Brain microvascular endothelial cell (primary cell): Measurements from ENCODE around the gene HECTD1.
"Not testable (repeated sequence)": the region's sequence is repeated elsewhere in the genome, so short reads cannot be mapped to it uniquely, and the experiment has no call there.

Experiments
- DNase-seq: peaks from one replicate; pipeline ENCODE4 v3.0.0-alpha.2; 2020
- H3K27ac ChIP-seq: fragments of 250-450 bp; sonication (Bioruptor Pico); 2 replicates; pipeline ENCODE4 v1.5.1; 2020; ENCODE audit warnings: mild to moderate bottlenecking, moderate library complexity
- H3K27me3 ChIP-seq: fragments of 250-450 bp; sonication (Bioruptor Pico); replicated peaks from 2 replicates; pipeline ENCODE4 v1.5.1; 2020; ENCODE audit warnings: mild to moderate bottlenecking
- H3K36me3 ChIP-seq: fragments of 250-450 bp; sonication (Bioruptor Pico); replicated peaks from 2 replicates; pipeline ENCODE4 v1.5.1; 2020; ENCODE audit warnings: mild to moderate bottlenecking
- H3K4me3 ChIP-seq: 2 replicates; pipeline ENCODE4 v1.5.1; 2011; ENCODE audit warnings: low read depth, mild to moderate bottlenecking, control low read depth, low read length, moderate library complexity
- in situ Hi-C: cut with HindIII; loops from 2 replicates; pipeline ENCODE4 v1.10.0; 2017; ENCODE audit warnings: low sequenced_read_pairs, low pct_ligation_motif_present
- TF ChIP-seq, protein P1 (sequence below): IDR thresholded peaks from 2 replicates; pipeline ENCODE4 v1.5.1; 2011; ENCODE audit warnings: low read depth, mild to moderate bottlenecking, moderate library complexity, low read length, control low read depth, inconsistent platforms; ENCODE audit errors: missing control alignments

HECTD1 gene

DNA sequence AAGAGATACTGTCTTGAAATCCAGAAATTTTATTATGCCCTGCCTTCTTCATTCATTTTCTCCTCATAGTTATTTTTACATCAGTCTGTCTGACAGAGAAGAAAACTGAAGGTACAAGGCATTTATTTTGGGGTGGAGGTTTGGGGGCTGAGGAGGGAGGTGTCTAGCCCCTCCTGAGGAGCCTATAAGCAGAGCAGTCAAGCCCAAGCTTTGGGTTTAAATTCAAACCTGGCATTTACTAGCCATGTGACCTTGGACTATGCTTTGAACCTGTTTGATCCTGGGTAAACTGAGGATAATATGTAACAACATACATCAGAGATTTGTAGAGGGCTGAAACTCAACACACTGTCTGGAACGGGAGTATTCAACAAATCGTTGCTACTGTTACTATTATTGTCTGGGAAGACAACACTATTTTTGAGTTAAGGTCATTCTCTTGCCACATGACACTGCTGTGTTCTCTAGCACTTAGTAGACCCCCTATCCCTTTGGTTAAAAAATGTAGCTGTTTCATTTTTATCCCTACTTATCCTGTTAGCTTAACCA is 115.4 kb downstream of the HECTD1 start:
- Histone ChIP-seq H3K27me3 (no peaks in the 10 kb centered on the region), H3K27ac (no peak overlapping the region), H3K4me3 (no peak overlapping the region), H3K36me3 (no peaks in the 10 kb centered on the region)
- in situ Hi-C loops: no loop called here
- TF ChIP-seq, protein P1, sequence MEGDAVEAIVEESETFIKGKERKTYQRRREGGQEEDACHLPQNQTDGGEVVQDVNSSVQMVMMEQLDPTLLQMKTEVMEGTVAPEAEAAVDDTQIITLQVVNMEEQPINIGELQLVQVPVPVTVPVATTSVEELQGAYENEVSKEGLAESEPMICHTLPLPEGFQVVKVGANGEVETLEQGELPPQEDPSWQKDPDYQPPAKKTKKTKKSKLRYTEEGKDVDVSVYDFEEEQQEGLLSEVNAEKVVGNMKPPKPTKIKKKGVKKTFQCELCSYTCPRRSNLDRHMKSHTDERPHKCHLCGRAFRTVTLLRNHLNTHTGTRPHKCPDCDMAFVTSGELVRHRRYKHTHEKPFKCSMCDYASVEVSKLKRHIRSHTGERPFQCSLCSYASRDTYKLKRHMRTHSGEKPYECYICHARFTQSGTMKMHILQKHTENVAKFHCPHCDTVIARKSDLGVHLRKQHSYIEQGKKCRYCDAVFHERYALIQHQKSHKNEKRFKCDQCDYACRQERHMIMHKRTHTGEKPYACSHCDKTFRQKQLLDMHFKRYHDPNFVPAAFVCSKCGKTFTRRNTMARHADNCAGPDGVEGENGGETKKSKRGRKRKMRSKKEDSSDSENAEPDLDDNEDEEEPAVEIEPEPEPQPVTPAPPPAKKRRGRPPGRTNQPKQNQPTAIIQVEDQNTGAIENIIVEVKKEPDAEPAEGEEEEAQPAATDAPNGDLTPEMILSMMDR: no peak
- no peak for DNase-seq

DNA sequence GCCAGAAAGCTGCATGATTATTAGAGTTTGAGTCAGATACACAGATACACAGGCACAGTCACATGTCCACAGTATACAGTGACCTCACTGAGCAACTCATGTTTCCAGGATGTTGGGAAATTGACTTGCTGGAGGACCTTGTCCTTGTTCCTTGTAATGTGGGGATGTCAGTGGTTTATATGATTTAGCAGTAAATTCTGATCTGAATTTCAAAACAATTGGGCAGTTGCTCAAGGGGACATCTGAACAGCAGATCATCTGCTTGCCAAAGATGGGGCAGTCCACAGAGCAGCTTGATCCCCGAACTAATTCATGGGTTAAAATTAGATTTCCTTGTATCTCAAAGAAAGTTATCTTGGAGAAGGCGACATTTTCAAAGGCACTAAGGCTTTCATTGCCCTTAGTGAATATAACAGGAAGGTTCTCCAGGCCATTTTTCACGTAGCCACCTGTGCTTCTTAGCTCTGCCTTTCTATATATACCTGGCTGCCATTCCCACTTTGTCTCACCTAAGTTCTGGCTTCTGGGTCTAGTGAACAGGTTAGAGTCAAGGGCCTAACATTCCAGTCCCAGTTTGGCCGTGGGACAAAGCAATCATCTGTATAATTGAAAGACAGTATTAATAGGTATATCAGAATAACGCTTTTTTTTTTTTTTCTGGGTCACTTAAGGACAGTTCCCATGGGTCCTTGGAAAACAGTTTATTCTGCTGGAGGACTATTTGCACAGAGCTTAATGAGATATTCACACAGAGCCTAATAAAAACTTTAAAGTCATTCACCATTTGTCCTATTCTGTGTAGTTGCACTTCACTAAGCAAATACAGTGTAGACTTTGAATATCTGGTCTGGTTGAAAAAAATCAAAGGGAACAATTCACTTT is 116.5 kb downstream of the HECTD1 start:
- in situ Hi-C loops: no loop called here
- Histone ChIP-seq H3K36me3 (no peaks in the 10 kb centered on the region), H3K4me3 (no peak overlapping the region), H3K27ac (peak overlapping the region; percentile 74), H3K27me3 (no peaks in the 10 kb centered on the region)
- TF ChIP-seq, protein P1: no peak
- DNase-seq: peak; percentile 88

DNA sequence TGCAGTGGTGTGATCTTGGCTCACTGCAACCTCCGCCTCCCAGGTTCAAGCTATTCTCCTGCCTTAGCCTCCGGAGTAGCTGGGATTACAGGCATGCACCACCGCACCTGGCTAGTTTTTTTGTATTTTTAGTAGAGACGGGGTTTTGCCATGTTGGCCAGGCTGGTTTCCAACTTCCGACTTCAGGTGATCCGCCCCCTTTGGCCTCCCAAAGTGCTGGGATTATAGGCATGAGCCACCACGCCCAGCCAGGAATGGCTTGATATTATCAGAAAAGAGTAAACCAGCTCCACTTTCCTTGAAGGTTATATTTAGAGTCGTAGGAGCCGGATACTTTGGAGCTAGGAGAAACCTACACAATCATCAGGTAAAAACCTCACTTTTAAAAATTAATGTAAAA is 121.1 kb downstream of the HECTD1 start:
- H3K4me3 ChIP-seq, H3K36me3 ChIP-seq, H3K27me3 ChIP-seq, H3K27ac ChIP-seq, in situ Hi-C loops, DNase-seq: not testable (repeated sequence)

DNA sequence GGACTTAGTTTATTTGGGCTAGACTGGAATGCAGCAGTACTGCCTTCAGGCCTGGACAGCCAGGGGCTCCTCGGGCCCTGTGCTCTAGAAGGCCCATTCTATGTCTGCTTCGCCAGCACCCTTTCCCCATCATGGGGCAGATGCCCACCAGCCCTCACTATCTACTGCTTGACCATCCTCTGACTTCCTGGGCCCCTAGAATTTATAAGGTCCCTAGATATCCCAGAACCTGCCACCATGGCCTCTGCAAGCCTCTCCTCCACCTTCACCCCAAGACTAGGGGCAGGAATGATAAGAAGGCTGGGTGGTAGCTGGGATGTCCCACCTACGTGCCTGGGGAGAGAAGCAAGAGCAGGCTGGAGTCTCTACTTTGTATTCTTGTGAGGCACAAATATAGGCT is 122.6 kb downstream of the HECTD1 start:
- DNase-seq: no peak
- in situ Hi-C loops: no loop called here

DNA sequence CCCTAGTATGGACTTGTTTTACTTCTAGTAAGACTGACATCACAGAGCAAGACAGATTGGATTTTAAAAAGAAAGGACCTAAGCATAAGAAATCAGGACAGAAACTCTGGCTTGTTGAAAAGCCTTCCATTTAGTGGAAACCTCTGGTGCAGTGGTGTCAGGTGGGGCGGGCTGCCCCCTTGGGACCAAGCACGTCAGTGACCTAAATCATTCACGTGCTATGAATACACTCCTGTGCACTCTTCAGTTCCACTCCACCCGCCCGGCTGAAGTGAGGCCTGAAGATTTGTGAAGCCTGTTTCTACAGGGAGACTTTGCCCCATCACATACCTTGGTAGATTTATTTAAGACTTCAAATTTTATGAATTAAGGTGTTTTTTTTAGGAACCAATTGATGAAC is 123.2 kb downstream of the HECTD1 start:
- no peaks in the 10 kb centered on the region for H3K36me3 ChIP-seq
- in situ Hi-C loops: no loop called here
- TF ChIP-seq, protein P1: no peak
- no peaks in the 10 kb centered on the region for H3K27me3 ChIP-seq
- H3K27ac ChIP-seq: no peak overlapping the region
- no peak overlapping the region for H3K4me3 ChIP-seq
- DNase-seq: no peak

More for the DNA sequence above, 122.6 kb downstream of the HECTD1 start:
- H3K27me3 ChIP-seq: no peaks in the 10 kb centered on the region
- no peak overlapping the region for H3K27ac ChIP-seq
- TF ChIP-seq, protein P1: no peak
- H3K36me3 ChIP-seq: no peaks in the 10 kb centered on the region
- H3K4me3 ChIP-seq: no peak overlapping the region

DNA sequence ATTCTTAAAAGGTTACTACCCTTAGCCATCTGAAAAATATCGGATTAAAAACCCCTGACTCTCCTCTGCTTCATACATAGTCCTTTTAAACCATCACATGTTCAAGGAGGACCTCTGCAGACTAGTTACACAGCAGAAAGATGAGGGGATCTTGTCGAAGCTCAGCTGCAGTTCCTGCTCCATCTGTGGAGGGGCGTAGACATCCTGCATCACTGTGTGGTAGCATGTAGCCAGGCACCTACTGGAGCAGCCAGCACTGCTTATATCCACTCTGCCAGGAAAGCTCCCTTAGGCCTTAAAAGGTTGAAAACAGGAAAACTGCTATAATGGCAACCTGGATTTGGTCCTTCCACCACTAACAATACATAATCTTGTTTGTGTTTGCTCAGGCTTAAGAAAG is 123.8 kb downstream of the HECTD1 start:
- no peak overlapping the region for H3K4me3 ChIP-seq
- no peaks in the 10 kb centered on the region for H3K27me3 ChIP-seq
- H3K36me3 ChIP-seq: no peaks in the 10 kb centered on the region
- in situ Hi-C loops: no loop called here
- no peak for DNase-seq
- no peak overlapping the region for H3K27ac ChIP-seq
- TF ChIP-seq, protein P1: no peak
